Left colon (tissue), 2 donors: ENCODE measurements around the gene CEBPA. TPM values are rescaled to one million over a fixed set of nuclear protein-coding genes. Genes with fewer than 3 reads are reported as not detected.
A peak's percentile ranks its signal among the peaks of the same experiment; 100 is the strongest.
"Not testable (repeated sequence)": the region's sequence is repeated elsewhere in the genome, so short reads cannot be mapped to it uniquely, and the experiment has no call there.

Source experiments
- ATAC-seq: fragments of 200-7000 bp; cut with Tn5 transposase; one replicate; pipeline ENCODE4 v1.9.1; 2020; ENCODE audit warnings: mild to moderate bottlenecking, moderate library complexity
- DNase-seq, 2 donors: peaks; one replicate each; pipeline ENCODE4 v3.0.0-alpha.2; 2020
- intact Hi-C, 2 donors: fragments of 100-400 bp; cut with DNase I in 1 of 2; cut with micrococcal nuclease in 1 of 2; formaldehyde crosslinking; loops; one replicate each; pipeline versions ENCODE4 v1.11.2 to v1.14.0; 2022; cut with DNase I, micrococcal nuclease
- total RNA-seq, 2 donors: library from RNA; stranded (reverse); fragmentation: NEBNext Ultra II Directional; extraction: Animal tissue kit (Norgen Biotek cat#: 25700); gene quantifications; one replicate each; pipeline ENCODE4 v1.2.1, GENCODE V29; 2021
- donor health status: DM: no; HTN: no; CAD: no.
- donor health status: DM: yes; HTN: yes; CAD: no.

Gene CEBPA
- total RNA-seq, 2 donors from 2014 or later = 70.6 to 73.5 TPM

DNA sequence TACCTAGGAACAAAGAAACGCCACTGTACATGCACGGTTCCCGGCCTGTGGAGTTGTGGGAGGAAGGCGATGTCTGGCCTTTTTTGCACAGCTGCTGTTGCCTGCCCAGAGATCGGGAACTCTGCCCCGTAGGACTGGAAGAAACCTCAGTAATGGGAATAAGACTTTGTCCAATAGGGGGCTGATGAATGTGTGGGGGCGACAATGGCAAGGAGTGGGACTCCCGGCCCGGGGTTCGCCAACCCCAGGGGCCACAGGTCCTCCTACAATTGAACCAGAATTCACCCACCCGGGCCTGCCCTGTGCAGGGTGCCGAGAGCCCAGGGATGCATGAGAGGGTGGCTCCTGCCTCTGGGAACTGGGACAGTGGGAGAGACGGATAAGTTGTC, 2.0 kb upstream of the CEBPA start:
- DNase-seq (no peak), ATAC-seq (no peak)
- intact Hi-C loops = loop anchor here in 1 of 2 donors (10.0 kb wide), 1 partner anchor 130 kb away; no protein-coding TSS in a partner anchor

GRCh38 chr19:33303791-33304345, 1.5 kb upstream of the CEBPA start:
- ATAC-seq (peak; percentile 5), DNase-seq (peak in 1 of 2 donors; percentile 37)
- intact Hi-C loops = loop anchor here in 1 of 2 donors (10.0 kb wide), 1 partner anchor 129 kb away; no protein-coding TSS in a partner anchor

DNA sequence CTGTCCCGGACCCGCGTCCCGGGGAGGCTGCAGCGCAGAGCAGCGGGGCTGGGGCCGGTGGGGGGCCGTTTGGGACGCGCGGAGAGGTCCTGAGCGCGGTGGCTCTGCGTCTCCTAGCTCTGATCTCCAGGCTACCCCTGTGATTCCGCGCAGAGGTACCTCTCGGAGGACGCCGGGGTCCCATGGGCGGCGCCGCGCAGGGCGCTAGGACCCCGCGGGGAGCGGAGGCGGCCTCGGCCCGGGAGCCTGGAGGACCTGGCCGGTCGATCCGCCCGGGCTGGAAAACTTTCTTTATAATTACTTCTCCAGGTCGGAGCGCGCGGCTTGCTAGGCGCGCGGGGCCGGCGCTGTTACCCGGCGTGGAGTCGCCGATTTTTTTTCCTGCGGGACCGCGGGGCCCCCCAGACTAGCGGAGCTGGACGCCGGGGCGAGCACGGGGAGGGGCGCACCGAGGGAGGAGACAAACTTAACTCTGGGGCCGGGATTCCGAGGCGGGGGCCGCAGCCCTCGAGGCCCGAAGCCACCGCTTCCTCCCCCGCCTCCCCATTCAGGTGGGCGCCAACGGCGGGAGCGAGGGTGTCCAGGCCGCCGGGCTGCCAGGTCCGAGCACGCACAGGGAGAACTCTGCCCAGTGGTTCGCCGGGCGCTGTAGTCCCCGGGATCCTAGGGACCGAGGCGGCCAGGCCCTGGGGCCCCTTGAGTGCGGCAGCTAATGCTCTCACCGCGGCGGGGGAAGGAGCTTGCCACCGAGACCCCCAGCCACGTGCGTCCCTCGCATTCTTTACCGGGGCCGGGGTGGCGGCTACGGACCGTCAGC, 848 bp upstream of the CEBPA start:
- DNase-seq (peak; percentile 39 to 71), ATAC-seq (peak; percentile 34)
- intact Hi-C loops = loop anchor here in 1 of 2 donors (10.0 kb wide), 1 partner anchor 128 kb away; no protein-coding TSS in a partner anchor

- intact Hi-C loops = loop anchor here in 1 of 2 donors (10.0 kb wide), 1 partner anchor 127 kb away; no protein-coding TSS in a partner anchor
- DNase-seq (no peak), ATAC-seq (no peak)
Observed at GRCh38 chr19:33301900-33302174, 497 bp downstream of the CEBPA start.

- DNase-seq (peak; percentile 30 to 41), ATAC-seq (no peak)
- intact Hi-C loops = loop anchor here in 1 of 2 donors (10.0 kb wide), 1 partner anchor 127 kb away; no protein-coding TSS in a partner anchor
Observed at GRCh38 chr19:33301144-33301899, 1.0 kb downstream of the CEBPA start.

DNA sequence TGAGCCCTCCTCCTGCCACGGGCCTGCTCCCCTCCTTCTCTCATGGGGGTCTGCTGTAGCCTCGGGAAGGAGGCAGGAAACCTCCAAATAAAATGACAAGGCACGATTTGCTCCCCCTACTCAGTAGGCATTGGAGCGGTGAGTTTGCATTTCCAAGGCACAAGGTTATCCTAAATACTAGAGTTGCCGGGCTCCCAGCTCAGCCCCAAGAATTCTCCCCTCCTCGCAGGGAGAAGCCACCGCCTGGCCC, 1.5 kb downstream of the CEBPA start:
- ATAC-seq = no peak
- intact Hi-C loops = loop anchor here in 1 of 2 donors (10.0 kb wide), 1 partner anchor 126 kb away; no protein-coding TSS in a partner anchor
- DNase-seq = no peak

DNA sequence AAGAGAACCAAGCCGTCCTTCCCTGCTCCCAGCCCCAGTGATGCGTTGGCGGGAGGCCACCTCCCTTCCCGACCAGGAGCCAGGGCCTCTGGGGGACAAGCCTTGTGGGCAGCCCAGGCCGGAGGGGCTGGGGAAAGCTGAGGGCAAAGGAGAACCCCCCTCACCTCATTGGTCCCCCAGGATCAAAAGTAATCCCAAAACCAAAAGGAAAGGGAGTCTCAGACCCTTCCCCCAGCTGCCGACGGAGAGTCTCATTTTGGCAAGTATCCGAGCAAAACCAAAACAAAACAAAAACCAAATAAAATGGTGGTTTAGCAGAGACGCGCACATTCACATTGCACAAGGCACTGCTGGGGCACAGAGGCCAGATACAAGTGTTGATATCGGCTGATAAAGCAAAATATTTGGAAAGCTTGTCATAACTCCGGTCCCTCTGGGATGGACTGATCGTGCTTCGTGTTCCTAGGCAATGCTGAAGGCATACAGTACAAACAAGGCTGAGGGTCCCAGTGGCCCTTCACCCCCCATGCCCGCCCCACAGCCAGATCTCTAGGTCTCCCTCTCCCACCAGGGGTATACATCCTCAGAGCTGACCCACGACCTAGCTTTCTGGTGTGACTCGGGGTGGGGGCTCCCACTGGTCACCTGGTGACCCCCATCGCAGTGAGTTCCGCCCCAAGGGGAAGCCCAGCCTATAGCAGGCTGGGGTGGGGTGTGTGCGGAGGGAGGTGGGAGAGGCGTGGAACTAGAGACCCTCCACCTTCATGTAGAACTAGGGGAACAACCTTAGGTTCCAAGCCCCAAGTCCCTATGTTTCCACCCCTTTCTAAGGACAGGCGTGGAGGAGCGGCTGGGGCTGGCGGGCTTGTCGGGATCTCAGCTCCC, 2.1 kb downstream of the CEBPA start:
- DNase-seq = peak in 1 of 2 donors; percentile 31
- intact Hi-C loops = loop anchor here in 1 of 2 donors (10.0 kb wide), 1 partner anchor 125 kb away; no protein-coding TSS in a partner anchor
- no peak for ATAC-seq

DNA sequence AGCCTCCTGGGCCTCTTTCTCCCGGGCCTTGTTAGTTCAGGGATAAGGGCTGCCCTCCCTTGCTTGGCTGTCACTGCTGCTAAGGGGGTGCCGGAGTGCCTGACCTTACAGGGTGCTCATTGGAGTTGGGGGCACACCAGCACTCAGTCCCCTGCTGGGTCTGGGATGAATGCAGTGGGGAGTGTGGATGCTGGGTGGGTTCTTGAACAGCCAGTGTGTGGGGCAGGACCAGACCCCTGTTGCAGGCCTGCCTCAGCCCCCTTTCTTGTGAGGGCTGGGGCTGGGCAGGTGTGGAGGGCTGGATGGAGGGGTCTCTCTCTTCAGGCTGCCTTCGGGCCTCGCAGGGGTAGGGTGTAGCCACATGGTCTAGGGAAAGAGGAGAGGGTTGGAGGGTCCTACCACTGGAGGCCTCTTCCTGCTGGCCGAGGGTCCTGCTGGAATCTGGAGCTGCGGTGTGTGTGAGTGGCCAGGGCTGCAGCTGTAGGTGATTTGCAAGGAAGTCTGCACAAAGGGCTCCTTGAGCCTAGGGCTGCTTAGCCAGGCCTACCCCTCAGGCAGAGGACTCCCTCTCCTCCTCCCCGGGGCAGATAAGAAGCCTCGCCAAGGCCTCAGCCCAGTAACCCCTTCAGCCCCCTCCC, 3.2 kb downstream of the CEBPA start:
- intact Hi-C loops = no loop called here
- DNase-seq = peak in 1 of 2 donors; percentile 23
- no peak for ATAC-seq

- intact Hi-C loops = no loop called here
- no peak for ATAC-seq
- DNase-seq = peak in 1 of 2 donors; percentile 26
Observed at GRCh38 chr19:33298146-33298911, 4.0 kb downstream of the CEBPA start.

GRCh38 chr19:33297401-33298145, 4.8 kb downstream of the CEBPA start:
- ATAC-seq (no peak), DNase-seq (peak; percentile 4 to 25)
- intact Hi-C loops = no loop called here

DNA sequence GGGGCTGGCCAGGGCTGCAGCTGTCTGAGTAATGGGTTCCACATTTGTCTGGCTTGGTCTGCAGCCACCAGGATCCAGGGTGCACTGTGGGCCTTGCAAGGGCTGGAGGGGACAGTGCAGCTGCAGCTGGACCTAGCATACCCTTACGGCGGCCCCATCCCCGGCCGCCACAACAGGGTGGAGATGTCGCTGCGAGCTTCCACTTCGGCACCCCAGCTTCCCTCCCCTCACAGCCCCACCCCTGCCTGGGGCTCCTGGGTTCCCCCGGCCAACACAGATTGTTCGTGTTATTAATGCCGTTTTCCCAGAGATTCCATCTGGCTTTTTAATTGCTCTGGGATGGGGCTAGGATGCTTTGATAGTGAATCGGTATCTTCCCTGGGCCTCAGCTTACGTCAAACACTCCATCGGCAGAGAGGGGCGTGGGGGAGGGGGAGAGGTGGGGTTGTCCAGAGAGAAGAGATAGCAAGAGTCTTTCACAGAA, 5.8 kb downstream of the CEBPA start:
- intact Hi-C loops = no loop called here
- ATAC-seq (no peak), DNase-seq (peak; percentile 5 to 19)

GRCh38 chr19:33295621-33296487, 6.5 kb downstream of the CEBPA start:
- intact Hi-C loops = no loop called here
- ATAC-seq (no peak), DNase-seq (peak in 1 of 2 donors; percentile 3)

DNA sequence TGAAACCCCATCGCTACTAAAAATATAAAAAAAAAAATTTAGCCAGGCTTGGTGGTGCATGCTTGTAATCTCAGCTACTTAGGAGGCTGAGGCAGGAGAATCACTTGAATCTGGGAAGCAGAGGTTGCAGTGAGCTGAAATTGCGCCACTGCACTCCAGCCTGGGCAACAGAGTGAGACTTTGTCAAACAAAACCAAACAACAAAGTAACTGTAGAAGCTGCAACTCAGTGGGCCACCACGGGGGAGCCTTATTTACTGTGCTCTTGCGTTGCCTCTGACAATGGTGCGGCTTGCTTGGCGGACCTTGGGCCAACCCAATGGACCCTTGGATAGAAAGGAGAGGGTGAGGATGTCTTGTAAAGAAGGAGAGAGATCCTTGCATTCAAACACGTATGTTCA, 7.3 kb downstream of the CEBPA start:
- ATAC-seq, intact Hi-C loops: not testable (repeated sequence)
- peak in 1 of 2 donors; percentile 14 for DNase-seq

DNA sequence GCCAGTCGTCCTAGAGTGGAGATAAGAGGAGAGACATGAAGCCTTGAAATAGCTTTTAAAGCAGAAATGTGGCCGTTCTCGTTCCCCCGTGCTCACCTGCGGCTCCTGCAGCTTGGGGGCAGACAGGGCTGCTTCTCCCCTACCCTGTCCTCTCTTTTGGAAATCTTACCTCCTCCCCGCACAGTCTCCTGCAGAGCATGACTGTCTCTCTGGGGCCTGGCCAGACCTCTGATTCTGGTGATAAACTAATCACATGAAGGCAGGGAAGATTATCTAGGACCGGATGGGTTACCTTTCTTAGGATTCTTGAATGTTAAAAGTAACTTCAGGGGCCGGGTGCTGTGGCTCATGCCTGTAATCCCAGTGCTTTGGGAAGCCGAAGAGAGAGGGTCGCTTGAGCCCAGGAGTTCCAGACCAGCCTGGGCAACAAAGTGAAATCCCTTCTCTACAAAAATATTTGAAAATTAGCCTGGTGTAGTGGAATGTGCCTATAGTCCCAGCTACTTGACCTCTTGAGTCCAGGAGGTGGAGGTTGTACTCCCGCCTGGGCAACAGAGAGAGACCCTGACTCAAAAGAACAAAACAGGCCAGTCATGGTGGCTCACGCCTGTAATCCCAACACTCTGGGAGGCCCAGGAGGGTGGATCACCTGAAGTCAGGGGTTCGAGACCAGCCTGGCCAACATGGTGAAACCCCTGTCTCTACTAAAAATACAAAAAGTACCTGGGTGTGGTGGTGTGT, 8.1 kb downstream of the CEBPA start:
- intact Hi-C loops = no loop called here
- no peak for ATAC-seq
- peak in 1 of 2 donors; percentile 24 for DNase-seq
